Subcutaneous adipose tissue (tissue), 4 donors: ENCODE results near the gene MPV17L. TPM values are rescaled to one million over a fixed set of nuclear protein-coding genes. Genes with fewer than 3 reads are reported as not detected.

Source experiments
- CTCF ChIP-seq: fragments of 450-650 bp; IDR thresholded peaks from one replicate; pipeline ENCODE4 v1.5.1; 2016; ENCODE audit warnings: low read depth, mild to moderate bottlenecking, control low read depth, antibody characterized with exemption, moderate library complexity
- total RNA-seq, 4 donors: library from RNA; depleted of rRNA; stranded (reverse); fragments of >200 nt; gene quantifications; one replicate each; pipeline ENCODE4 v1.1.0, GENCODE V29; 2016

Gene MPV17L
- total RNA-seq, 4 donors from 2014 or later, result 6.2 to 20.0 (median 18.3) TPM

- no peak for TF ChIP-seq CTCF
Observed at GRCh38 chr16:15440852-15441251, 45.3 kb downstream of the MPV17L start.

- TF ChIP-seq CTCF, result no peak
Observed at GRCh38 chr16:15443753-15444152, 48.2 kb downstream of the MPV17L start.

GRCh38 chr16:15444264-15444663, 48.7 kb downstream of the MPV17L start:
- no peak for TF ChIP-seq CTCF

- TF ChIP-seq CTCF, result no peak
Observed at GRCh38 chr16:15445450-15445849, 49.9 kb downstream of the MPV17L start.

- TF ChIP-seq CTCF, result no peak
Observed at GRCh38 chr16:15446901-15447300, 51.3 kb downstream of the MPV17L start.

- TF ChIP-seq CTCF, result no peak
Observed at GRCh38 chr16:15450624-15451023, 55.1 kb downstream of the MPV17L start.

GRCh38 chr16:15451098-15451731, 55.7 kb downstream of the MPV17L start:
- no peak for TF ChIP-seq CTCF
